ENCODE data around the gene FAF2.

Gene FAF2

DNA sequence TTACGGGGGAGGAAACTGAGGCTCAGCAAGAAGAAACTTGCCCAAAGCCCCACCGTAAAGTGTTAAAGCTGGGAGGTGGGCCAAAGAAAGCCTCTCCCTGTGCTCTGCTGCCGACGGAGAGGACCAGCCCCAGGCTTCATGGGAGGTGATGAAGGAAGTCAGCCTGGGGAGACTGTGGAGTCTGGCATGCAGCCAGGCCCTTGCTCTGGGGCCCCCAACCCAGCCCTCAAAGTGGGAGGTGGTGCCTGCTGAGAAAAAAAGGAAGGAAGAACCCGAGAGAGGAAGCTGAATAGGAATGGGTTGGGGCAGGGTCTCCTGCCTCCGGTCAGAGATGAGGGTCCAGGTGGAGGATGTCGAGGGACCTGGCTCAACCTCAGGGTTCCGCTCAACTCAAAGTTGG lies 85.2 kb downstream of the FAF2 start:
- DNase-seq: no peak

- peak; percentile 22 for DNase-seq
These were observed 85.9 kb downstream of the FAF2 start for GRCh38 chr5:176533894-176534611.

- no peak for DNase-seq
These were observed 86.5 kb downstream of the FAF2 start for GRCh38 chr5:176534640-176535039.

DNA sequence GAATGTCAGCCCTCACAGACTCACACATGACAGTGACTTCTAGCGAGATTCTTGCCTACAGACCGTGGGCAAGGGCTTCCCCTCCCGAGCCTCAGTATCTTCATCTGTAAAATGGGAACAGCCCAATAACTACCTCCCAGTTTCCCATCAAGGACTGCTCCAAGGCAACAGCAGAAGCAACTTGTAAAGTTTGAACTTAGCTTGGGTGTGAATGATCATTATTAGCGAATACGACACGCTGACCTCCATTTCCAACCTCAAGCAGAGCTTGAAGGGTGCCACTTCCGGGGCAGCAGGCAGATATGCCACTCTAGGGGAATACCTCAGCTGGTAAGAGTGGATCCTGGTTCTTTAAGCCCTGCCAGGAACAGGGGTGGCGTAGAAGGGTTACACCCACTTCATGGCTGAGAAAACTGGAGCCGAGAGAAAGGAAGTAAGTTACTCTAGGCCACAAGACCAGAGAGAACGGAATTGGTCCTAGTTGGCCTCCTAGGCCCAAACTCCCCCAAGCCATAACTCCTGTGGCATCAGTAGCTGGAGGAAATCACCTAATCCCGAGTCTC lies 87.0 kb downstream of the FAF2 start:
- DNase-seq: no peak

GRCh38 chr5:176535664-176536131 lies 87.5 kb downstream of the FAF2 start:
- DNase-seq: no peak

DNA sequence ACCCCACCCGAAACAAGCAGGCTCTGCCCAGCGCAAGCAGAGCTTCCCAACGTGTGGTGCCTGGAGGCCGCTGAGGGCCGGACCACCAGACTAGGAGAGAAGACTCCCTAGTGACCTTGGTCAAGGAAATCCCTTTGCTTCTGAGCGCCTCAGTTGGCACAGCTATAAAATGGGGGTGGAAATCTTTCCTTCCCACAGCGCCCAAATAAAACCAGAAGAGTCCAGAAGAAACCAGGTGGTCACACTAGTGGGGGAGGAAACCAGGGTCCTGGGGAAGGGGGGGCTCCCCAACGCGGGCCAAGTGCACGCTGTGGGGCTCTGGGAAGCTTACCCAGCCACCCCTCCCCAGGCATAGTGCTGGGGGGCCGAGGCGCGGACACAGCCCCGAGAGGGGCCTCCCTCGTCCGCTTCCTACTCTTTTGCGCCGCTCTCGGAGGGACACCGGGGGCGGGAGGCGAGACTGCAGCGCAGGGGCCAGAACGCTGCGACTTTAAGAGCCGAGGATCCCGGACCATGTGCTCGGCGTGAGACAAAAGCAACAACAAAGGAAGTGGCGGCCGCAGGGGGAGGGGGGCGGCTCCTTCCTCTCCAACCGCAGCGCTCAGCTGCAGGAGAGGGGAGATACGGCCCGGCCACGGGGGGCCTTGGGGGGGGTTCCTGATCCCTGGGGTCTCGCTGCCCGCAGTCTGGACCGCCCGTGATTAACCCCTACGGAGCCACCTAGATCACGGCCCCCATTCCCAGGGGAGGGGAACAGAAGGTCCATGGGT lies 88.1 kb downstream of the FAF2 start:
- peak; percentile 66 for DNase-seq

DNA sequence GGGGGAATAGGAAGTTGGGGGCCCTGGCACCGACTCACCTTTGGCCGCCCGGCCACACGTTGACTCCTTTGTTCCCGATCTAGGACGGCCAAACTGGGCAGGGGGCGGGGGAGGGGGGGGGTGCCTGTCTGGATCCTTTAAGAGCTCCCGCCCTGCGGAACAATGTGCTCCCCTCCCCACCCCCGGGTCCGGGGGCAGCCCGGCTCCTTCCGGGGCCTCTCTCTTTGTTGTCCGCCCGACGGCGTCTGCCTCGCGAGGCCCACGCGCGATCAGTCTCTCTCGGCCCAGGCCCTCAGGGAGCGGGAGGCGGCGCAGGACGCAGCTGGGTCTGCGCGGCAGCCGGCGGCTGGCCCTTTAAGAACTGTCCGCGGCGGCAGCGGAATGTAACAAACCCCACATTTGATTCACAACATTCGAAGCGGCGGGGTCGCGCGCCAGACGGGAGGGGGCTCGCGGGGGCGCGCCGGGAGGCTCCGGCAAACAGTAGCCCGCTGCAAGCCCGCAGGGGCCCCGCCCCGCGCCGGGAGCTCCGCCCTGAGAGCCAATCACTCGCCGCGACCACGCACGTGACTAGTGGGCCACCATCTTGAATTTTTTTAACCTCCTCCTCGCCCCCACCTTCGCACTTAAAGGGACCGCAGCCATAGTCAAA lies 88.8 kb downstream of the FAF2 start, which contains the start of gene RNF44:
Gene RNF44 (minus strand): TSS at position 501 of the 652 bp plus-strand sequence. CDS start 4,930 bp downstream, outside the sequence.
- peak; percentile 90 for DNase-seq

DNA sequence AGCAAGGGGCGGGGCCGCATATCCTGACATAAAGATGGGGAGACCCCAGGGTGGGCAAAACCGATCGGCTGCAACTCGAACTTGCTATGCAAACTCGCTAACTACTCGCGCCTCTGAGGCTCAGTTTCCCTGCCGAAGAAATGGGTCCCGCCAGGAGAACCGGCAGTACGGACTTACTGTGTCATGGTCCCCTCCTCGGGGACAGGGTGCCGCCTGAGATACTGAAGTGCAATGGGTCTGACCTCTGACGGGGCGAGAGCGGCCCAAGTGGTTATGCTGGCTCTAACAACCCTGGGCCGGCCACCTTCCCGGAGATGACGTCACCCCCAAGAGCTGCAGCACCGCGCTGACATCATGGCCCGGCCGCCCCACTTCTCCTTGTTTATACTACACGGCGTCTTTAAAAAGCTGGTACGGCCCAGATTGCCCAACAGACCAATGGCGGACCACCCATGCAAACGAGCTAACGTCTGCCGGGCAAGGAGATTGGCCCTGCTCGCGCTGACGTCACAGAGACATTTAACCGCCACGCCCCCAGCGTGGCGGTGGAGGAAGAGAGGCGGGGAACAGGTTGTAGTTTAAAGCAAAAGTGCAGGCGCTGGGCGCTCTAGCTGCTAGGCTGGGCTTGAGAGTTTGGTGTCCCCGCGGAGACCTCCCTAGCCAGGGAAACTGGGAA lies 89.5 kb downstream of the FAF2 start:
- DNase-seq: peak; percentile 100

DNA sequence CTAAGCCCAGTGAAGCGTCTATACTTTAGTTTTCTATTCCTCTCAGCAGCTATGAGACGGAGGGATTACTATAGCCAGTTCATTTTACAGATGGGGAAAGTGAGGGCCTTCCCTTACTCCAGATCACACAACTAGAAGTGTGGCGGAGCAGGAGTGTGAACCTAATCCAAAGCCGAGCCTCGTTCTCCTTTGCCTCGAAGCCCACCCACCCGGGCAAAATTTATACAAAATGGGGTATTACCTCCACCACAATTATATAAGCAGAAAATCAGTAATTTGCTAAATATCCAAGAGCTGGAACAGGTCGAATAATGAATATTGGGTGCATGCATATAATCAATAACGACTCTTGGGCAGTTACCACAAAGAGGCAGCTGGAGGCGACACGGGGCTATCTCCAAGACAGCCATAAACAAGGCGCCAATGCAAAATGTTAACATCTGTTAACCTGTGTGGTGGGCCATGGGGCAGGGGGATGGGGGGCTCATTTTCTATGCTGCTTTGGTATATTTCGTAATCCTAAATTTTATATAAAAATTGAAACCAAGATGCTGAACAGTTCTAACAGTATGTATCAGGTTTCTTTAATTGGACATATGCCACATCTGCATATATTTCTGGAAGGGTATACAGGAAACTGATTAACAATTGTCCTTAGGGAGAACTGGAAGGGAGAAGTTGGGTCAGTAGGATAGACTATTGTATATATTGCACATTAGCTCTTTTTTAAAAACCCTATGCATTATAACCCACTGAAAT lies 90.2 kb downstream of the FAF2 start:
- no peak for DNase-seq

DNA sequence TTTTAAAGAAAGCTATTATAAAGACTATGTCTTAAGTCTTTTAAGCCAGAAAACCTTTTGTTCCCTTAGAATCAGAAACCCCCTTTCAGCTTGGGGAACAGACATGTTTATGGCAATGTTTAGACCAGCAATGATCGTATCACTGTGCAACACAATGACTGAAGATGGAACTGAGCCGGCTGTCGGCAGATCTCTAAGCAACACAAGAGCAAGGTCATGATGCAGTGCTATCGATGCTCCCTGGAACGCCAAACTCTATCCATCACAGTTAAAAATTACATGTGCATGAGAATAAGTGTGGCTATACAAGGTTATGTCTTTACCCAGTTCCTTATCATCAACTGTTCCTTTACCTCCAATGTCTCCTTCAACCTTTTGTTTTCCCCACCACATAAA lies 90.8 kb downstream of the FAF2 start:
- DNase-seq: no peak

DNA sequence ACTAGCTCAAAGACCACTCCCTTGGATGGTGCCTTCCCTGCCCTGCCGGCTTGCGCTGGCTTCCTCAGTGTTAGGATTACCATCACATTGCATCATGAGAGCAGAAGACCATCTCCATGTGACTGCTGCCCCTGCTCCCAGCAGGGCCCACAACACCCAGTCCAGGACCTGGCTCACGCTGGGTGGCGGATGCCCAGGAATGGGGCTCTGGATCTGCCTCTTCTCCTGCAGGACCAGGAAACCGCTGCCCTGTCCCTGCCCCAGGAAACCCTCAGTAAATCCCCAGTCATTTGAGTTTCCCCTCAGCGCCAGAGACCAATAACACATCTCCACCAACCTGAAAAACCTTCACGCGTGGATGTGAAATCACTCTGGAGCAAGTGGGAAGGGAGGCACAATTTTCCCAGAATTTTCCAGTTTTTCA lies 92.3 kb downstream of the FAF2 start:
- no peak for DNase-seq

DNA sequence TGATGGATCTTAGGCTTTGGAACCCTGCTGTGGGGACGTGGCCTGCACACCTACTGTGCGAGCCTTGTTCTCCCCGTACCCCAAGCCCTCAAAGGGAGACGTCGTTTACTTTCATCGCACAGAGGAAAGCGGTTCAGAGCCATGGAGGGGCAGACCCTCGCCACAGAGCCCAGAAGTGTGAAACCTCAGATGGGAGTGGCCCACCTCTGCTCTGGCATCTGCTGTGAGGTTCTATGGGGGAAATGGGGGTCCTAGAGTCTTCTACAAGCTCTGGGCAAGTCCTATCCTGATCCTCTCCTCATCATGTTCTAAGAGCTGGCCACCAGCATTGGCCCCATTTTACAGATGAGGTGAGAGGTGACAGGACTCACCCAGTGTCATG lies 92.8 kb downstream of the FAF2 start:
- no peak for DNase-seq

GRCh38 chr5:176541338-176542134 lies 93.4 kb downstream of the FAF2 start:
- peak; percentile 48 for DNase-seq

DNA sequence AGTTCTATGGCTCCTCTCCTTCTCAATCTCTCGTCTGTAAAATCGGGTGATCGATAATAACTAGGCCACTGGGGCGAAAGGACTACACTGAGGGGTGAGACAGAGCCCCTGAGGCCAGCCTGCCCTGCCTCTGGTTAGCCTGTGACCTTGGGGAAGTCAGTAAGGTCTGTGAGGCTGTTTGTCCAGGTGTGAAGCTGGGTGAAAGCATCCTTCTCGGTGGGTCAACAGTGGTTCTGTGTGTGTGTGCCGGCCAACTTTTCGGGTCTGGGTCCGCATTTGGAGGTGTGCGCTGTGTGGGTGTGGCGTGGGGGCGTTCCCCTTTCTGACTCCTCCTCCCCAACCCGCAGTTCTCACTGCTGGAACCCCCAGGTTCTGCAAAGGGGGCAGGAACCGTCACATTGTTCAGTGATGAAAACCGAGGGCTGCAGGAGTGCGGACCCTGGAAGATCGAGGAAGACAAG lies 94.0 kb downstream of the FAF2 start:
- DNase-seq: no peak

GRCh38 chr5:176542596-176543427 lies 94.6 kb downstream of the FAF2 start:
- DNase-seq: no peak

DNA sequence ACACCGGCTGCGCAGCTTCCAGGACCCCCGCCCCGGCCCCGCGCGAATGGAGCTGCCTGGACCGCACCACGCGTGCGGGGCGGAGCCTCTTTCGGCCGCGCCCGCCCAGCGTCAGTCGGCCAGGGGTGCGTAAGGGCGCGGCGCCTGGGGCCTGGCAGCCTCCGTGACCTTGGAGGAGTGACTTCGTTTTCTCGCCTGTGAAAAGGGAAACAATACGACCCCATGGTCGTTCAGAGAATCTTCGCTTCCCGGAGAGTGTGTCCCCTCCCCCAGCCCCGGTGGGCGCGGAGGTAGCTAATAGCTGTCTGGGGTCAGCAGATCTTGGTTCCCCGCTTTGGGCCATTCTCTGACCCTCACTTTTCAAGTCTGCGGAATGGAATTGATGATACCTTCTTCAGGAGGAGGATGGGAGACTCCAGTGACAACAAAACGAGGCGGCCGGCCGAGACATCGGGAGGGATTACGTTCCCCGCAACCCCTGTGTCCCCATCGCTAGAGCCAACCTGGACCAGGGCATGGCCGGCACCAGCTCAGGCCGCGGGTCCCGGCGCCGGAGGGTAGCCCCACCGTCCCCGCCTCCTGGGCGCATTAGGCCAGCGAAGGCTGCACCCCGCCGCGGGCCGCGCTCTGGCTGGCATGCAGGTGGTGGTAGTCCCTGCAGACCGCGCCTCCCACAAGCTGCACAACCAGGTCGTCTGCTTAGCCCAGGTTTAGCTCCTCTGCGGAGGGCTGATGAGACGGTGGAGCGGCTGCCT lies 95.4 kb downstream of the FAF2 start:
- DNase-seq: peak; percentile 23

DNA sequence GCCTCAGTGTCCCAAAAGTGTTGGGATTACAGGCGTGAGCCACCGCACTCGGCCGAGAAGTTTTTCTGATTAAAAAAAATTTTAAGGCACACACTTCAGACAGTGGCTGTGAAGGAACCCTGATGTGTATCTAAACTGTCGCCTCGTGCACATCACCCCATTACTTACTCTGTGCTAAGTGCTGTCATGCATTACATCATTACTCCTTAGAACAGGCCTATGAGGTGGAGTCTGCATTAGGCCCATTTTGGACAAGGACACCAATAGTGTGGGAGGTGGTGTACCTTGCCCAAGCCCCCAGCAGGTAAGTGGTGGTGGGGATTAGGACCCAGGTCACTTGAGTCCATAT lies 97.2 kb downstream of the FAF2 start:
- no peak for DNase-seq

GRCh38 chr5:176545737-176546509 lies 97.7 kb downstream of the FAF2 start:
- DNase-seq: no peak

DNA sequence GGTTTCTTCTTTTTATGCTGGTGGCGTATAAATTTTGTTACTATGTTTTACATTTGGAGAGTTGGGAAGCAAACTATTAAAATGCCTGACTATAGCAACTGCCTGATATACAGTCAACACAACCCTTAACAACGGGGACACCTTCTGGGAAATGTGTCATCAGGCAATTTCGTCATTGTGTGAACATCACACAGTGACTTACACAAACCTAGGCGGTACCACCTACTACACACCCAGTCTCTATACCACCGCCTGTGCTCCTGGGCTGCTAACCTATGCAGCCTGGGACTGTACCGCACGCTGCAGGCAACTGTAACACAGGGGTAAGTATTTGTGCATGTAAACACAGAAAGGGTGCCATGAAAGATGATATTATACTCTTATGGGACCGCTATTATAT lies 99.6 kb downstream of the FAF2 start:
- DNase-seq: no peak
